K562 (cell line): ENCODE measurements around the gene LAPTM5. TPM values are rescaled to one million over a fixed set of nuclear protein-coding genes. Genes with fewer than 3 reads are reported as not detected.

Source experiments
- IFI16 ChIP-seq: fragments of 250-450 bp; sonication (Bioruptor Pico); IDR thresholded peaks from 2 replicates; pipeline ENCODE4 v2.1.2; 2022; ENCODE audit warnings: mild to moderate bottlenecking, inconsistent platforms
- MEF2A ChIP-seq: IDR thresholded peaks from 2 replicates; pipeline ENCODE4 v1.6.1; 2011; ENCODE audit warnings: low read depth, mild to moderate bottlenecking, low read length, moderate library complexity; ENCODE audit not compliant: control insufficient read depth
- MTF1 ChIP-seq: fragments of 250-450 bp; sonication (Bioruptor Pico); IDR thresholded peaks from 2 replicates; pipeline ENCODE4 v1.9.0; 2021; ENCODE audit warnings: moderate library complexity, mild to moderate bottlenecking, inconsistent platforms, borderline replicate concordance
- MYBL2 ChIP-seq, 2 experiments: fragments of 450-650 bp in 1 of 2; sonication (generic) in 1 of 2; formaldehyde crosslinking in 1 of 2; IDR thresholded peaks; 2 replicates each; pipeline versions ENCODE4 v1.6.1 to v1.8.1; 2017 to 2022; ENCODE audit warnings: borderline replicate concordance in 1 of 2, inconsistent platforms in 1 of 2, low read depth in 1 of 2, mild to moderate bottlenecking in 1 of 2, missing genetic modification reagents in 1 of 2, moderate library complexity in 1 of 2
- NEUROD1 ChIP-seq: fragments of 150-350 bp; IDR thresholded peaks from 2 replicates; pipeline ENCODE4 v1.6.1; 2014; ENCODE audit warnings: borderline replicate concordance, low read length, low read depth; ENCODE audit not compliant: partially characterized antibody
- PTBP1 ChIP-seq: fragments of 200-400 bp; formaldehyde crosslinking; IDR thresholded peaks from 2 replicates; pipeline ENCODE4 v1.6.1; 2017; ENCODE audit warnings: low read depth, low read length
- TOE1 ChIP-seq, 2 experiments: fragments of 450-650 bp in 1 of 2; sonication (generic) in 1 of 2; formaldehyde crosslinking in 1 of 2; IDR thresholded peaks; 2 replicates each; pipeline versions ENCODE4 v1.7.1 to v1.8.0; 2016 to 2022; ENCODE audit warnings: borderline replicate concordance in 2 of 2, mild to moderate bottlenecking in 2 of 2, antibody characterized with exemption in 1 of 2, inconsistent platforms in 1 of 2, low read depth in 1 of 2, missing genetic modification reagents in 1 of 2, moderate library complexity in 1 of 2
- ZNF12 ChIP-seq: sonication (generic); formaldehyde crosslinking; IDR thresholded peaks from 2 replicates; pipeline ENCODE4 v1.4.0; 2020; ENCODE audit warnings: mild to moderate bottlenecking, missing genetic modification reagents
- ZNF134 ChIP-seq: fragments of 250-450 bp; sonication (Bioruptor Pico); conservative IDR thresholded peaks from 2 replicates; pipeline ENCODE4 v1.4.0; 2020
- ZNF354B ChIP-seq: fragments of 250-450 bp; sonication (Bioruptor Pico); IDR thresholded peaks from 2 replicates; pipeline ENCODE4 v1.4.0; 2020
- polyA plus RNA-seq, 8 experiments: library from polyadenylated mRNA; depleted of rRNA in 4 of 8; stranded (reverse) in 5 of 8; unstranded in 3 of 8; fragments of >200 nt; fragmentation: Nextera tagmentation in 2 of 8; fragmentation: Illumina TruSeq in 1 of 8; extraction: Ambion mirVana in 2 of 8; extraction: Trizol in 1 of 8; gene quantifications; 2 replicates each; pipeline versions ENCODE4 v1.2.1 to v1.2.3, GENCODE V29; 2011 to 2014; ENCODE audit warnings: inconsistent platforms in 1 of 8, missing spikeins in 1 of 8
- total RNA-seq, 7 experiments: library from RNA; depleted of rRNA in 6 of 7; stranded (reverse); fragments of >200 nt in 6 of 7; fragmentation: Illumina TruSeq in 2 of 7; extraction: Trizol in 2 of 7; gene quantifications; 2 replicates each; pipeline versions ENCODE4 v1.2.1 to v1.2.3, GENCODE V29; 2011 to 2021; ENCODE audit warnings: low replicate concordance in 1 of 7
- TF ChIP-seq, protein P1 (sequence below): fragments of 450-650 bp; formaldehyde crosslinking; conservative IDR thresholded peaks from 2 replicates; pipeline ENCODE4 v1.4.0; 2022; ENCODE audit warnings: mild to moderate bottlenecking, missing genetic modification characterization
- TF ChIP-seq, protein P2 (sequence below), 2 experiments: fragments of 450-650 bp; conservative IDR thresholded peaks; 2 replicates each; pipeline ENCODE4 v1.6.1; 2017; ENCODE audit warnings: mild to moderate bottlenecking in 2 of 2, moderate library complexity in 2 of 2
- TF ChIP-seq, protein P3 (sequence below): fragments of 250-450 bp; sonication (Bioruptor Pico); IDR thresholded peaks from 2 replicates; pipeline ENCODE4 v1.8.0; 2022; ENCODE audit warnings: inconsistent platforms, mild to moderate bottlenecking, moderate library complexity, borderline replicate concordance
- TF ChIP-seq, protein P4 (sequence below): sonication (generic); formaldehyde crosslinking; IDR thresholded peaks from 2 replicates; pipeline ENCODE4 v1.8.1; 2023; ENCODE audit warnings: mild to moderate bottlenecking, missing genetic modification reagents
- TF ChIP-seq, protein P5 (sequence below): sonication (generic); formaldehyde crosslinking; IDR thresholded peaks from 2 replicates; pipeline ENCODE4 v1.8.0; 2022; ENCODE audit warnings: mild to moderate bottlenecking, missing genetic modification reagents
- TF ChIP-seq, protein P6 (sequence below): fragments of 450-650 bp; IDR thresholded peaks from 2 replicates; pipeline ENCODE4 v1.6.1; 2017; ENCODE audit warnings: mild to moderate bottlenecking, moderate library complexity

The LAPTM5 gene
- total and polyA plus RNA-seq, 9 of the 15 experiments (the other 6 are each of a cell fraction or from before 2014, with no cell fraction given) = 2.4 to 47.3 (median 20.3) TPM

DNA sequence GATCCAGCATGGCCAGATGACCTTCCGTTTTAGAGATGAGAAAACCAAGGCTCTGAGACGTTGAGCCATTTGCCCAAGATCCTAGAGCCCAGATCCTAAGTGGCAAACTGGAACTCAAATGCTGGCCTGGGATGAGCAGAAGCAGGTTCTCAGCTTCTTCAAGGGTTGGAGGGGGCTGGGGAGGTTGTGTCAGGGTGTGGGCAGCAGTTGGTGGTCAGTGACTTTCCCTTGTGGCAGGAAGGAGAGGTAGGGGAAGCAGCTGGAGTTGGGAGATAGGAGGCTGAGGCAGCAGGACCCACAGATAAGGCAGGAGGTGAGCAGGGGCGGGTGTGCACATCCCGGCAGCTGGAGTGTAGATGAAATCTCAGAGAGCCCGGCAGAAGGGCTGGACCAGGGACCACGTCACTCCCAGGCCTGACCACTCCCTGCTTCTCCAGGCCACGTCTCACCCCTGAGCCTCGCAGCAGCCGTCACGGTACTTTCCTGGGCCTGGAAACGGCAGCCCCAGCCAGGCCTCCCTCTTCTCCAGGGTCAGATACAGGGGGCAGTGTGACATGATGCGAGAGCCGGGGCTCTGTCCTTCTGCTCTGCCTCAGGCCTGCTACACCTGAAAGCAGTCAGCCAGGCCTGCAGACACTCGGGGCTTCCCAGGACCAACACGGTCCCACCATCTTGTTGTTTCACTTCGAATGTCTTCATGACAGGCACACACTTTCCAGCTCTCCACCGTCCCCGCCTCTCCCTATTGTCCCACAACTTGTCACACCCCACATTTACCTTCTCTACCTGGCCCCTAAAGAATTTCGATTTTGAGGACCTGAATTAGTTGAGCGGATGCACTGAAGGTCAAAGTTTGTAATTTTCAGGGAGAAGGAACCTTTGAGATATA lies 11.5 kb upstream of the LAPTM5 start (continued):
- TF ChIP-seq, protein P1, sequence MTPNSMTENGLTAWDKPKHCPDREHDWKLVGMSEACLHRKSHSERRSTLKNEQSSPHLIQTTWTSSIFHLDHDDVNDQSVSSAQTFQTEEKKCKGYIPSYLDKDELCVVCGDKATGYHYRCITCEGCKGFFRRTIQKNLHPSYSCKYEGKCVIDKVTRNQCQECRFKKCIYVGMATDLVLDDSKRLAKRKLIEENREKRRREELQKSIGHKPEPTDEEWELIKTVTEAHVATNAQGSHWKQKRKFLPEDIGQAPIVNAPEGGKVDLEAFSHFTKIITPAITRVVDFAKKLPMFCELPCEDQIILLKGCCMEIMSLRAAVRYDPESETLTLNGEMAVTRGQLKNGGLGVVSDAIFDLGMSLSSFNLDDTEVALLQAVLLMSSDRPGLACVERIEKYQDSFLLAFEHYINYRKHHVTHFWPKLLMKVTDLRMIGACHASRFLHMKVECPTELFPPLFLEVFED (CRISPR knock-in tag) = peak; percentile 99
- TF ChIP-seq, protein P2, sequence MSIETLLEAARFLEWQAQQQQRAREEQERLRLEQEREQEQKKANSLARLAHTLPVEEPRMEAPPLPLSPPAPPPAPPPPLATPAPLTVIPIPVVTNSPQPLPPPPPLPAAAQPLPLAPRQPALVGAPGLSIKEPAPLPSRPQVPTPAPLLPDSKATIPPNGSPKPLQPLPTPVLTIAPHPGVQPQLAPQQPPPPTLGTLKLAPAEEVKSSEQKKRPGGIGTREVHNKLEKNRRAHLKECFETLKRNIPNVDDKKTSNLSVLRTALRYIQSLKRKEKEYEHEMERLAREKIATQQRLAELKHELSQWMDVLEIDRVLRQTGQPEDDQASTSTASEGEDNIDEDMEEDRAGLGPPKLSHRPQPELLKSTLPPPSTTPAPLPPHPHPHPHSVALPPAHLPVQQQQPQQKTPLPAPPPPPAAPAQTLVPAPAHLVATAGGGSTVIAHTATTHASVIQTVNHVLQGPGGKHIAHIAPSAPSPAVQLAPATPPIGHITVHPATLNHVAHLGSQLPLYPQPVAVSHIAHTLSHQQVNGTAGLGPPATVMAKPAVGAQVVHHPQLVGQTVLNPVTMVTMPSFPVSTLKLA (conservative IDR thresholded peaks at IDR 0.05) = peak; percentile 64 to 92; a peak in 3 of 4 replicates
- peak; percentile 99 for TF ChIP-seq NEUROD1
- TF ChIP-seq IFI16 (CRISPR knock-in tag) = peak; percentile 81; the same call in 1 of the 2 replicates
- TF ChIP-seq MTF1 = no peak
- TF ChIP-seq TOE1 (IDR thresholded peaks at IDR 0.05; ENCODE audit: borderline replicate concordance) = peak; percentile 95
- peak; percentile 11; the same call in 1 of the 2 replicates for TF ChIP-seq TOE1 (CRISPR knock-in tag; IDR thresholded peaks at IDR 0.05; ENCODE audit: borderline replicate concordance, low read depth)
- no peak; the same call in 1 of the 2 replicates for TF ChIP-seq MYBL2 (IDR thresholded peaks at IDR 0.05; ENCODE audit: low read depth)
- TF ChIP-seq MYBL2 (CRISPR knock-in tag; IDR thresholded peaks at IDR 0.05; ENCODE audit: borderline replicate concordance) = no peak
- TF ChIP-seq ZNF134 (CRISPR knock-in tag) = no peak; the same call in 1 of the 2 replicates
- TF ChIP-seq, protein P3, sequence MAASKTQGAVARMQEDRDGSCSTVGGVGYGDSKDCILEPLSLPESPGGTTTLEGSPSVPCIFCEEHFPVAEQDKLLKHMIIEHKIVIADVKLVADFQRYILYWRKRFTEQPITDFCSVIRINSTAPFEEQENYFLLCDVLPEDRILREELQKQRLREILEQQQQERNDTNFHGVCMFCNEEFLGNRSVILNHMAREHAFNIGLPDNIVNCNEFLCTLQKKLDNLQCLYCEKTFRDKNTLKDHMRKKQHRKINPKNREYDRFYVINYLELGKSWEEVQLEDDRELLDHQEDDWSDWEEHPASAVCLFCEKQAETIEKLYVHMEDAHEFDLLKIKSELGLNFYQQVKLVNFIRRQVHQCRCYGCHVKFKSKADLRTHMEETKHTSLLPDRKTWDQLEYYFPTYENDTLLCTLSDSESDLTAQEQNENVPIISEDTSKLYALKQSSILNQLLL (CRISPR knock-in tag) = no peak
- TF ChIP-seq, protein P4, sequence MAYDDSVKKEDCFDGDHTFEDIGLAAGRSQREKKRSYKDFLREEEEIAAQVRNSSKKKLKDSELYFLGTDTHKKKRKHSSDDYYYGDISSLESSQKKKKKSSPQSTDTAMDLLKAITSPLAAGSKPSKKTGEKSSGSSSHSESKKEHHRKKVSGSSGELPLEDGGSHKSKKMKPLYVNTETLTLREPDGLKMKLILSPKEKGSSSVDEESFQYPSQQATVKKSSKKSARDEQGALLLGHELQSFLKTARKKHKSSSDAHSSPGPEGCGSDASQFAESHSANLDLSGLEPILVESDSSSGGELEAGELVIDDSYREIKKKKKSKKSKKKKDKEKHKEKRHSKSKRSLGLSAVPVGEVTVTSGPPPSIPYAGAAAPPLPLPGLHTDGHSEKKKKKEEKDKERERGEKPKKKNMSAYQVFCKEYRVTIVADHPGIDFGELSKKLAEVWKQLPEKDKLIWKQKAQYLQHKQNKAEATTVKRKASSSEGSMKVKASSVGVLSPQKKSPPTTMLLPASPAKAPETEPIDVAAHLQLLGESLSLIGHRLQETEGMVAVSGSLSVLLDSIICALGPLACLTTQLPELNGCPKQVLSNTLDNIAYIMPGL (CRISPR knock-in tag) = no peak
- TF ChIP-seq, protein P5, sequence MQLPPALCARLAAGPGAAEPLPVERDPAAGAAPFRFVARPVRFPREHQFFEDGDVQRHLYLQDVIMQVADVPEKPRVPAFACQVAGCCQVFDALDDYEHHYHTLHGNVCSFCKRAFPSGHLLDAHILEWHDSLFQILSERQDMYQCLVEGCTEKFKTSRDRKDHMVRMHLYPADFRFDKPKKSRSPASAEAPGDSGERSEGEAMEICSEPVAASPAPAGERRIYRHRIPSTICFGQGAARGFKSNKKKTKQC (CRISPR knock-in tag) = peak; percentile 78; the same call in 1 of the 2 replicates
- TF ChIP-seq PTBP1 = peak; percentile 92
- TF ChIP-seq, protein P6, sequence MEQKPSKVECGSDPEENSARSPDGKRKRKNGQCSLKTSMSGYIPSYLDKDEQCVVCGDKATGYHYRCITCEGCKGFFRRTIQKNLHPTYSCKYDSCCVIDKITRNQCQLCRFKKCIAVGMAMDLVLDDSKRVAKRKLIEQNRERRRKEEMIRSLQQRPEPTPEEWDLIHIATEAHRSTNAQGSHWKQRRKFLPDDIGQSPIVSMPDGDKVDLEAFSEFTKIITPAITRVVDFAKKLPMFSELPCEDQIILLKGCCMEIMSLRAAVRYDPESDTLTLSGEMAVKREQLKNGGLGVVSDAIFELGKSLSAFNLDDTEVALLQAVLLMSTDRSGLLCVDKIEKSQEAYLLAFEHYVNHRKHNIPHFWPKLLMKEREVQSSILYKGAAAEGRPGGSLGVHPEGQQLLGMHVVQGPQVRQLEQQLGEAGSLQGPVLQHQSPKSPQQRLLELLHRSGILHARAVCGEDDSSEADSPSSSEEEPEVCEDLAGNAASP = no peak
- peak; percentile 80 for TF ChIP-seq MEF2A
- 0 out of 2 replicates have a peak, but pooled peaks have one; percentile 48 for TF ChIP-seq ZNF12
- TF ChIP-seq ZNF354B (CRISPR knock-in tag) = peak; percentile 80
